ENCODE measurements around the gene CLCNKA.

Gene CLCNKA

DNA sequence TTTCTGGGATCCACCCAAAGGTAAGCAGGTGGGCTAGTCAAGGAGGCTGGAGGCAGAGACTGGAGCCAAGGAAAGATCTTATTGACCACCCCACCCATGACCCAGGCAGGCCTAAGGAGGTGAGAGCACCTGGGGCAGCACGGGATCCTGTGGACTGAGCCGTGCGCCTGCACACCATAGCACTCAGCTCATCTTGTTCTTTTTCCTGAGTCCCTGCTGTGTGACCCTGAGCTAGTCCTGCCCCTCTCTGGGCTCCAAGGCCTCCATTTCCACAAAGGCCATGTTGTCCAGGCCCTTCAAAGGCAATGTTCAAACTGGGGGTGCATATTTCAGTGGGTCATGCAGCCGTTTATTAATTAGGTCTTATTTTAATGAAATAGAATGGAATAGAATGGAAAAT, 44.4 kb downstream of the CLCNKA start:
- DNase-seq = no peak

DNA sequence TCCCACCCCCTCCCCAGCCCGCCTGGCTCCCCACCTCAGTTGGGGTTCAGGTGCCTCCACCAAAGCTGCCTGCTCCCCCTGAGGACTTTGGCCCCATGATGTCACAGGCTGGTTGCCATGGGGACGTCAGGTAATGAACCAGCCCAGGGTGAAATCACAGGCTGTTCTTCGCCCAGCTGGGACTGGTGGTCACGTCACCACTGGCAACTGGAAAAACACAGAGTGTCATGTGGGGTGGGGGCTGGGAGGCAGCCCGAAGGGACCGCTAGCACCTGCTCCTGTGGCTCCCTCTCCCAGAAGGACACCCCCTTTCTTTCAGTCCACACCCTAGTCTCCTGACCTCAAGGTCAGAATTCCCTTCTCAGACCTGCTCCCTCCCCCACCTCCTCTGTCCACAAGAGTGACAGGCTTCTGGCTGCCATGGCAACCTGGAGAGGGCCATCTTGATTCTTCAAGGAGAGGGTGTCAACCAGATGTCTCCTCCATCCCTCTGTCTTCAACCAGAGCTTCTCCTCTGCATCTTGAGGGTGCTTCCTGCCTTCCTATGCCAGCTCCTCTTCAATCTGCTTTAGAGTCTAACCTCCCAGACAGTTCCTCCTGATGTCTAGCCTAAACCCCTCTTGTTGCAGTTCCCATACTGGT, 45.4 kb downstream of the CLCNKA start:
- no peak for DNase-seq

DNA sequence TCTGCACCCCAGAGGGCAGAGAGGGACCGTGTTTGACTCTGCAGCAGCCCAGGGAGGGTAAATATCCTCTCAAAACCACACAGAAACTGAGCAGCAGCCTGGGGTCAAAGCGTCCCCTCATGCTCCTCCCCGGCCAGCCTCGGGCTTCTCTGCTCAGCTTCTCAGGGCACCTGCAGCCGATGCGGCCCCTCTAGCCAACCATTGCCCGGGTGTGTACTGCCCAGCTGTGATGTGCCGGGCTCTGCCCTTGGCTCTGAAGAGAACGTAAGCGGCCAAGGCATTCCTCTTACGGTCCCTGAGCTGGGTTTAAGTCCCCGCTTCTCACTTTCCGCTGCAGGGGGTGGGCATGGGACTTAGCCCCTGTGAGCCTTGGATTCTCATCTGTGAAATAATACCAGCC, 46.1 kb downstream of the CLCNKA start:
- DNase-seq = no peak

DNA sequence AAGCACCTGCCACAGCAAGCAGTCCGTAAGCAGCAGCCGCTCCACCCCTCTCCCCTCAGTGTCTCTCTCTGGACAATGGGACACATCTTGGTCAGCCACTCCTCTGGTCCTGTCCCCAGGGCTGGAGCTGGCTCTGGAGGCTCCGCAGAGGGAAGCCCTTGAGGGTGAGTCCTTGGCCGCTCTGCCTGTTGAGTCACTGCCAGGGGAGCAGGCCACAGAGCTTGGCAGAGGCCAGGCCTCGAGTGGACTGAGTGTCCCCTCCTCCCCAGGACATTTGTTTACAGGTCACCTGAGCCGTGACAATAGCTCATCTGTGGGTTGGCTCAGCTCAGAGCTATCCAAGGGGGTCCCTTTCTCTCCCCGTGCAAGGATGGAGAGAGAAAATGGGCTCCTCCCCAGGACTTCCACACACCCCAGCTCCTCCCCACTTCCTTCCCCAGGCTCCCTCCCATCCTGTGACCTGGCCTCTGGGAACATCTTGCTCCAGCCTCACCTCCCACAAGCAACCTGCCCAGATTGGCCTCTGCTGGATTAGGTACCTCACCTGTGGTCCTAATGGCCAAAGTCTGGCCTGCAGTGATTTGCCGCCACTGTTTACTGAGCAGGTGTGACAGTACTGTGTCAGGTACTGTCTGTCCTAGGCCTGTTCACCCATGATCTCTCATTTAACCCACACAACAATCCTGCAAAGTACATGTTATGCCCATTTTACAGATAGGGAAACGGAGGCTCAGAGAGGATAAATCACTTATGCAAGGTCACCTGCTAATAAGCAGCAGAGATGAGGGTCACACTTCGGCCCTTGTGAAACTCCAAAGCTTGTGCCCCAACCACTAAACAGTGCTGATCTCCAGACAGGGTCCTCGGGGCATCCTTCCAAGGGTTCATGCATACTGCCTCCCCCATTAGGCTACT, 46.8 kb downstream of the CLCNKA start:
- DNase-seq = no peak

DNA sequence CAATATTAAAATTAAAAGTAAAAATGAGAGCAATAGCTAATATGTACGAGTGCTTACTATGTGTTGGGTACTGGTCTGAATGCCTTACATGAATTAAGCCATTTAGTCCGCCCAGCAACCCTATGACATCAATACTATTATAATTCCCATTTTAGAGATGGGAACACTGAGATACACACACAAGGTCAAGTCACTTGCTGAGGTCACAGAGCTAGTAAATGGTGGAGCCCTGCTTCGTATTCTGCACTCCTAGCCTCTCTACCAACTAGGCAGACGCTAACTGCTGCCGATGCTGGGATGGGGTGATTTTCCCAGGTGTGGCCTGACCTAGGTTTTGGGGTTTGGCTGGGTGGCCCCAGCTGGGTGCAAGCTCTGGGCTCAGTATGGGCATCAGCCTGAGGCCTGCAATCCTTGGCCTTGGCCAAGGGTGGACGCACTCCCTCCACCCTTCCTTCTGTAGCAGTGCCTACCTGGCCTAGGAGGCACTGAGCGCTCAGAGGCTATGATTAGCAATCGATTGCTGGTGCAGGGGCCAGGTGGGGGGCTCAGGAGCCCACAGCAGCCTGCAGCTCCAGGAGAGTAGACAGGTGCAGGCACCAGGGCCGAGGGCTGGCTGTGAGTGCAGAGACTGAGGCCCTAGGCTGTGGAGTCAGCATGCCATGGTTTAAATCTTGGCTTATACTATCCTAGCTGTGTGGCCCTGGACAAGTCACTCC, 49.0 kb downstream of the CLCNKA start:
- no peak for DNase-seq

DNA sequence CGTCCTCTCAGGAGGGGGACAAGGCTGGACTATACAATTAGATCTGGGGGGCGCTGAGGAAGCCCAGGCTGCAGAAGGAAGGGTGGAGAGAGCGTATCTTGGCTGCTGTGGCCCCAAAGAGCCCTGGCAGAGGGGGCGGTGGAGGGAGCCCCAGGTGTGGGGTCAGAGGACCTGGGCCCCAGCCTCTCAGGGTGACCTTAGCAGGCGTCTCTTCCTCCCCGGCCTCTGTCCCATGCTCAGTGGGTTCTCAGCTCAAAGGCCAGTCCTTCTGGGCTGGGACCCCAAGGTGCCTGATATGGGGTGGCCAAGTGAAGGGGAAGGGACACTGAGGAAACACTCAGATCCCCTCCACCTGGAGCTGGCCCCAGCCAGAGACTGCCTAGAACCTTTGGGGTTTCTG, 49.8 kb downstream of the CLCNKA start:
- no peak for DNase-seq

DNA sequence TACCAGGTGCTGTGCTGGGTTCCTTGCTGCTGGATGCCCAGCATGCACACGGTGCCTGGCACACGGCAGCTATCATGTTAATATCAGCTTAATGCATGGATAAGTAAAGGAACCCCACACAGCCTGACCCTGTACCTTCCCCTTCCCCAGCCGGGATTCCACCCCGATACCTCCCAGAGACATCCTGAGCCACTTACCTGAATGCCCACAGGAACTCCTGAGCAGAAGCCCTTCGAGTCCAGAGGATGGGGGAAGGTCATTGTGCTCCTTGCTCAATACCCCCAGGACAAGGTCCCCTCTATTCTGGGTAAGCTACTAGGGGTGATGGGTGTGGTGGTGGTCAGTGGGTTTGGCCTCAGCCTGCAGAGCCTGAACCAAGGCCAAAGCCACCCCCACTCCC, 50.3 kb downstream of the CLCNKA start:
- DNase-seq = no peak

DNA sequence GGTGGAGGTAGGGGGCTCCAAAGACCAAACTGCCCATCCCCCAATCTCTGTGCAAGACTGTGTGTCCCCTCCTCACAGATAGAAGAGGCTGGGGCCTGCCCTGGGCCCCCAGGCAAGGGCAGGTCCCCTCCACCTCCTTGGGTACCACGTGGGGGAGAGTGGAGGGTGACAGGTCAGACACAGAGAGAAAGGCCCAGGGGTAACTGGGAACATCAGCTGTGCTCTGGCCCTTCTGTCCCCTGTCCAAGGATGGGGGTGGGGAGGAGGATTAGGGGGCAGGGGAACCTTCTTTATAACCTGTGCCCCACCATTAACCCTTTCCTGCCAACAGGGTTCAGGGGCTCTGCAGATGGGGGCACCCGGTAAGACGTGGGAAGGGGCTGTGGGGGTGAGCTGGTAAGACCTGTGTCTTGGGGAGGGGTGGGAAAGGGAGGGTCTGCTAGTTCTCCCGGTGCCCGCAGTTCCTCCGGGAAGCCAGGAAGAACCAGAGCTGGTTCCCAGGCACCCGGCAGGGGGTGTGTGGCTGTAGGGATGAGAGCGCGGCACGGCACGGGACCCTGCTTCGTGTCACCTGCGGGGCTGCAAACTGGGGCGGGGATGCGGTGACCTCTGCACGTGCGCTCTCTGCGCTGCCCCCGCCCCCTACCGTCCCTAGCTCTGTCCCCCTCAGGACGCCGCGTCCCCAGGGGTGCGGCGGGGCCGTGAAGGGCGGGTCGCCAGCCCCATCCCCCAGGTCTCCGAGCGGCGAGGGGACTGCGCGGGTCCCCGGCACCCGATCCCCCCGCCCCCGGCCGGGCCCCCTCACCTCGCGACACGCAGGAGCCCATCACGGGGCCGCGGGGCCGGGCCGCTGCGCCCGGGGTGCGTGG, 51.0 kb downstream of the CLCNKA start:
- no peak for DNase-seq

DNA sequence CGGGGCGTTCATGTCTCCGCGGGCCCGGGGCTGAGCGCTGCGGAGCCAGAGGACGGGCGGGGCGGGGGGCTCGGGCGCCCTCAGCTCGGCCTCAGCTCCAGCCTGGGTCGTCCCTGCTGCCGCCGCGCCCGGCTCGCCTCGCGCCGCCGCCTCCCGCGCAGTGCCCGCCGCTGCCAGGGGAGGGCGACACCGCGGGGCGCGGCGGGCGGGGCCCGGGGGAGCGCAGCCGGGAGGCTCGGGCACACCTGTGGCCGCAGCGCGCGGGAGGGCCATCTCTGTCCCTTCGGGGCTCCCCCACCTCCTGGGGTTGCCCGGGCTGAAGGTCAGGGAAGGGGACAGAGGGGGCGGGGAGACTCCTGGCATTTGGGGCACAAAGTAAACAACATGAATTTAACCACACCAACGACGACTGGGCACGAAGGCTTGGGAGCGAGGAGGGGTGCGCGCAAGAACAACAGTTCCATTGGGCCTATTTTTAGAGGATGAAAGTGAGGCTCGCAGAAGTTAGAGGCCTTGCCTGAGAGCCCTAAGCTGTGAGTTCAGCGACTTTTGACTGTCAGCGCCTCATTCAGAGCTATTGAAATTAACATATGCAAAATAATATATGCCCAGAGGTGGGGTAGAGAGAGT, 51.8 kb downstream of the CLCNKA start, which contains the start of gene FAM131C:
FAM131C (minus strand) TSS at position 162 of the 630 bp plus-strand sequence. CDS start 209 bp downstream, outside the sequence.
- DNase-seq = peak; percentile 11

DNA sequence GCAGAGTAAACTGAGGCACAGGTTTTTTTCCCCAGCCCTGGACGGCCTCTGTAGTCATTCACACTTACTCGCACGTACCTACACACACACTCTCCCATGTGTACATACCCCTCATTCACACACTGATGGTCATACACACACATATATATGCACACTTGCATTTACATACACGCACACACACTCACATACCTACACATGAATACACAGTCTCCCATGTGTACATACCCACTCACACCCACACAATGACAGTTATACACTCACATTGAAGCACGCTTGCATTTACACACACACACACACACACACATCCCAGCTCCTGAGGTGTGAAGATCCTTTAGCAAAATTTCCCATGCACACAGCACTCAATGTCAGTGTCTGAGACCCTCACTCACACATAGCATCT, 52.4 kb downstream of the CLCNKA start:
- DNase-seq = no peak

DNA sequence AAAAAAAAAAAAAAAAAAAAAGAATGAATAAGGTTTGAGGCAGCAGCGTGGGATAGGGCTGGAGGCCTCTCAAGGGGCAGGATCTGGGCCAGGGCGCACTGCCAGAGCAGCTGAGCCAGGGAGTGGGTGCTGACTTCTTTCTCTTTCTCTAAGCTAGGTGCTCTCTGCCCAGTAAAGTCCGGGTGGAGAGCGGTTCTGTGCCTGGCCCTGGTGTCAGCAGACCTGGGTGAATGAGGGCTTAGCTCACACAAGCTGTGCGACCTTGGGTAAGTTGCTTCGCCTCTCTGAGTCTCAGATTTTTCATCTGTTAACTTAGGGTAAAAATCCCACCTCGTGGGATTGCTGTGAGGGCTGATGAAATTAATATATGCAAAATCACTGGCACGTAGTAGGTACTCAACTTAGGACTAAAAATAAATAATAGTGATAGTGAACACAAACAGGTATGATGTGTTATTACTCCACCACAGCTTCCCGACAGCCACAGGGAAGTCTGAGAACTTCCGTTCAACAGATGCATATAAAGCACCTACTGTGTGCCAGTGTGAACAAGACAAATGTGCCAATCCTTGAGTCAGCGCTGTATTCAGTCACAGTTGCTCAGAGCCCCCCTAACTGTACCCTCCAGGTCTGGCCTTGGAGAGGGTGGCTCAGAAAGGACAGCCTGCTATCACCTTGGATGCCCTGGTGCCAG, 53.6 kb downstream of the CLCNKA start:
- DNase-seq = no peak

DNA sequence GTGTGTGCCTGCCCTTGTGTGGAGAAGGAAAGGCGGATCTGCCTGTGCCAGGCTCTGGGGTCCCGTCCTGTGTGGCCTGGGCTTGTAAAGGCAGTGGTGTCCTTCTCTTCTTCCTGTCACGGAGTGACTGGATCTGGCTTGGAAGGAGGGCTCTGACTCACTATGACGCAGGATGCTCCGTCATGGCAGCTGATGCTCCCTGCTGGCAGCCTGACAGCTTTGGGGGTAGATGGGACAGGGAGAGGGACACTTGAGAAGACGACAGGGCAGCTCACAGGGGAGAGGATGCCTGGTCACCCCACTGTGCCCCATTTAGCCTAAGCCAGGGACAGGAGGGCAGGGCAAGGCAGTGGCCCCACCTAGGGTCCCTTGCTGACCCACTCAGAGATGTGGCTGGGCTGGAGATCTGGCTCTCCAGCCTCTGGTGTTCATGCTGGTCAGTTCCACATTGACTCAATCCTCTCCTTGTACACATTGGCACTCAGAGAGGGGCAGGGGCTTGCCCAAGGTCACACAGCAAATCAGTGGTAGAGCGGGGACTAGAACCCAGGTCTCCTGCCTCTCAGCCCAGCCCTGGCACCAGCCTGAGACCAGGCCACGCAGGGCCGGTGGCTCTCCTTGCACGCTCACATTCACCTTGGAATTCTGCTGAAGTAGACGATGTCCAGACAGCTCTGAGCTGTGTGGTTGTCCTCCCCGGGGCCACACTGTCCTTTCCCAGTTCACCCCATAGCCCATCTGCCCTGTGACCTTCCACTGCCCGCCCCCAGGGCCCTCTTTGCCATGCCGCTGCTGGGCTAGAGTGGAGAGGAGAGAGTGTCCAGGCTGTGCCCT, 54.4 kb downstream of the CLCNKA start:
- no peak for DNase-seq

DNA sequence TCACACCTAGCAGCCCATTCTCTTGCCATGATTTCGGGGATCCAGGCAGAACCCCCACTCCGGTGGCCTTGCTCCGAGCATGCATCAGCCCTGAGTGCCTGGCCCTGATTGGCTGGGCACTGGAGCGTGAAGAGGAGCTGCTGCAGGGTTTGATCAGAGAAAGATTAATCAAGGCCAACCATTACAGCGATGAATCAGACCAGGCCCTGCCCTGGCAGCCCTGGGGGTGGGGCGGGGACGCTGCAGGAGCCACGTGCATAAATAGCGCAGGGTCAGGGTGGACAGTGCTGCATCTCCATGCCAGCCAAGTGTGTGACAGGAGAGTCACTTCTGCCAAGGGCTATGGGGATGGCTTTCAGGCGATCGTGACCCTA, 55.0 kb downstream of the CLCNKA start:
- DNase-seq = no peak

DNA sequence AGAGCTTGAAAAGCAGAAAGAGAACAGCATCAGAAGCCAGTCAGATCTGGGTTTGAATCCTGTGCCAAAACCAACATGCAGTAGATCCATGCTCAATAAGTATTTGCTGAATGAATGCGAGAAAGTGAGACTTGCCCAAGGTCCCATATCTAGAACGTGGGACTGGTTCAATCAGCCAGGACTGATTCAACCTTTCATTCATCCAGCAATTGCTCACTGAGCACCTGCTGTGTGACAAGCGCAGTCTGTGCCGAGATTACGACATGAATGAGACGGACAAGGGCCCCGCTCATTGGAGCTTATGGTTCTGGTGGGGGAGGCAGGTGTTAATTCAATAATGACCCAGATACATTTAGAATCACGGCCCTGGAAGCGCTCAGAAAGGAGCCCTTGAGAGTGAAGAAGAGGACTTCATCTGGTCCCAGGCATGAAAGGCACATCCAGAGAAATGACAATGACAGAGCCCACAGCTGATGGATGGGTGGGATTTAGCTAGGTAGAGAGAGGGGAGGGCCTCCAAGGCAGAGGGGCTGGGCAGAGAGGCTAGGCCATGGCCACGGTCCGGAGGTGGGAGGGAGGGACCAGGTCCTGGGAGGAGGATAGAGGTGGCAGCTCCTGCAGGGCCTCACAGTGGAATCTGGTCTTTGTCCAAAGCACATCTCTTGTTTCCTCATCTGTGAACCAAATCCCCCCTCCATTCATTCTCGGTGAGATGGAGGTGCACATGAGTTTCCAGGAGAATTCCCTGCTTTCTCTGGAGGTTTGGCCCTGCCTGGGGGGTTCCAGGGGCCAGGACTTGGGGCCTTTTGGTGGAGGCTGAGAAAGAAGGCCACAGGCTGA, 55.8 kb downstream of the CLCNKA start:
- no peak for DNase-seq

DNA sequence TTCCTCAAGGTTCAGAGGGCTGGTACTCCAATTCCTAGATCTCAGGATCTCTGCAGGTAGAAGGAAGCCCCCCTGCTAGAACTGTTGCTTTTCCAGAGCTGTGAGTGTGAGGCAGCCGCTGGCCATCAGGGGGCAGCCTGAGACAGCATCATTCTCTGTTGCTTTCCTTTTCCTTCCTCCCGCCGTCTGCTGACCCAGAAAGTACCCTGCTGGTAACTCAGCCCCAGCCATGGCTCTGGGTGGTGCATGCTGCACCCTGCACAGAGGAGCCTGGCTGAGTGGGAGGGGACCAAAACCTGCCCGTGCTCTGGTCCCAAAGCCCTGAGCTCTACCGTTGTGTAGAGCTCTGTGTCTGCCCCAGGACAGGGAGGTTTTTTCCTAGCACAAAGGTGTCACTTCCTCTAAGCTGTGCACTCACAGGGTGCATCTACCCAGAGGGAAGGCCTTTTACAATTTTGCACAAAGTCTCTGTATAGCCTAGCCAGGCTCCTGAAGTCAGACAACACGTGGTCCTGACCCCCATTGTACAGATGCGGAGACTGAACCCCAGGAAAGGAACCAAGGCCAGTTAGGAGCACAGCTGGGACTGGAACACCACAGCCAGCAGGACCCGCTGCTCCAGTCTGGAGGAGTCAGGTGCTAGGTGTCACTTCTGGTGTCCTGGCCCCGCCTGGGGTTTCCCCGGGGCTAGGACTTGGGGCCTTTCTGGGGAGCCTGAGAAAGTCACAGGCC, 57.3 kb downstream of the CLCNKA start:
- DNase-seq = peak; percentile 79

DNA sequence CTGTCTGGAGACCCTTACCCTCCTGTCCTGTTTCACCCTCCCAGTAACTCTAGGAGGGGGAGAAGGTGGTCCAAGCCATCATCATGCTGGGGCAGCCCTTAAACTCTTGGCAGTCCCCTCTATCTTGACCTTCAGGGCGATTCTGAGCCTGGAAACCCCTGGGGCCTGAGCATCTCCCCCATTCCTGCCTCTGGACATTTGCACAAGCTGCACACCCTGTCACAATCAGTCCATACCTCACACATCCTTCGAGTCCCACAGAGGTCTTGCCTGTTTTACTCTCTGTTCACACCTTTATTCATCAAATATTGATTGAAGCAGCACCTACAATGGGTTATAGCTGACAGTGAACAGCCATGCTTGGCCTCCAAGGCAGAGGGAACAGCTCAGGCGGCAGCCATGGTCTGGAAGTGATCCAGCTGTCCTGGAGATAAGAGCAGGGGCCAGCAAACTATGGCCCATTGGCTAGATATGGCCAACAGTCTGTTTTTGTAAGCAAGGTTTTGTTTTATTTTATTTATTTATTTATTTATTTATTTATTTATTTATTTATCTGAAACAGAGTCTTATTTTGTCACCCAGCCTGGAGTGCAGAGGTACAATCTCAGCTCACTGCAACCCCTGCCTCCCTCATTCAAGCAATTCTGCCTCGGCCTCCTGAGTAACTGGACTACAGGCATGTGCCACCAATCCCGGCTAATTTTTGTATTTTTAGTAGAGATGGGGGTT, 58.8 kb downstream of the CLCNKA start:
- DNase-seq = no peak

DNA sequence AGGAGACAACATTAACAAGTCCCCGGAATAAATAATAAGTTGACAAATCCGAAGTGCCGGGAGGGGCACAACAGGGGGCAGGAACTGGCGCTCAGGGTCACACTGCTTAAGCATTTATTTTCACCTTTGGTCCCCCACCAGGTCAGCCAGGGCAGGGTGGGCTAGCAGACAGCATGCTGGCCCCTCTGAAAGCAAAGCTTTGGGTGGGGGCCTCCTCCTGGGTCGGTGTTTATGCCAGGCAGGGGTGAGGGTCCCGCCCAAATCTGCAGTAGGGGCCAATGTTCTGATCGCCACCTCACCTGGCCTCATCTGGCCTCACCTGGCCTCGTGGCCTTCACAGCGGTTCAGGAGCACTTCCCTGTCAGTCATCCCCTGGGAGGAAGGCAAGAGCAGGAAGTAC, 59.8 kb downstream of the CLCNKA start:
- no peak for DNase-seq

Data from activated CD4-positive, alpha-beta T cell treated with anti-CD3 and anti-CD28 coated beads, Interleukin-2, amount 50 U/mL, for 16 hours (primary cell).